GM18511 (cell line): Measurements from ENCODE around the gene CGN.
"Not testable (repeated sequence)": the region's sequence is repeated elsewhere in the genome, so short reads cannot be mapped to it uniquely, and the experiment has no call there.

Source experiments
- ATAC-seq: cut with Tn5 transposase; IDR thresholded peaks from one replicate; pipeline ENCODE4 v1.9.1; 2021; ENCODE audit warnings: mild to moderate bottlenecking, moderate library complexity; ENCODE audit not compliant: unreplicated experiment

The CGN gene

GRCh38 chr1:151522427-151522826, 11.2 kb downstream of the CGN start:
- not testable (repeated sequence) for ATAC-seq

GRCh38 chr1:151523326-151523725, 12.1 kb downstream of the CGN start:
- ATAC-seq, result no peak

GRCh38 chr1:151524736-151525135, 13.5 kb downstream of the CGN start:
- ATAC-seq, result no peak

- no peak for ATAC-seq
Observed at GRCh38 chr1:151526735-151527525, 15.7 kb downstream of the CGN start.

- no peak for ATAC-seq
Observed at GRCh38 chr1:151529211-151529702, 18.1 kb downstream of the CGN start.

GRCh38 chr1:151529781-151530180, 18.6 kb downstream of the CGN start:
- no peak for ATAC-seq

GRCh38 chr1:151530461-151530860, 19.3 kb downstream of the CGN start:
- ATAC-seq, result no peak

GRCh38 chr1:151533870-151534269, 22.7 kb downstream of the CGN start:
- no peak for ATAC-seq

GRCh38 chr1:151534662-151535278, 23.6 kb downstream of the CGN start:
- no peak for ATAC-seq

GRCh38 chr1:151535326-151536271, 24.4 kb downstream of the CGN start:
- no peak for ATAC-seq

- ATAC-seq, result no peak
Observed at GRCh38 chr1:151536499-151536898, 25.3 kb downstream of the CGN start.

- ATAC-seq, result no peak
Observed at GRCh38 chr1:151537112-151537511, 25.9 kb downstream of the CGN start.

- ATAC-seq, result peak; percentile 66
Observed at GRCh38 chr1:151539321-151540020, 28.3 kb downstream of the CGN start.

GRCh38 chr1:151540021-151540981, 29.1 kb downstream of the CGN start, which contains the start of gene TUFT1:
TSS of gene TUFT1 (plus strand) at chr1:151540309. CDS start at chr1:151540367, 58 bp downstream.
- peak; percentile 92 for ATAC-seq

- no peak for ATAC-seq
Observed at GRCh38 chr1:151540982-151541377, 29.8 kb downstream of the CGN start.

GRCh38 chr1:151541752-151542151, 30.6 kb downstream of the CGN start:
- no peak for ATAC-seq

GRCh38 chr1:151542710-151543129, 31.5 kb downstream of the CGN start:
- no peak for ATAC-seq

GRCh38 chr1:151545542-151545941, 34.4 kb downstream of the CGN start:
- no peak for ATAC-seq
